ACHN (cell line): ENCODE data around the gene FRMD6.
"Not testable (repeated sequence)": the region's sequence is repeated elsewhere in the genome, so short reads cannot be mapped to it uniquely, and the experiment has no call there.

Experiments used
- DNase-seq: peaks from one replicate; pipeline ENCODE4 v3.0.0-alpha.2; 2015
- in situ Hi-C: cut with HindIII; loops from 2 replicates; pipeline ENCODE4 v1.10.0; 2017; ENCODE audit warnings: low sequenced_read_pairs, low pct_ligation_motif_present, low pct_unique_long_range_greater_than_20kb

FRMD6 gene

DNA sequence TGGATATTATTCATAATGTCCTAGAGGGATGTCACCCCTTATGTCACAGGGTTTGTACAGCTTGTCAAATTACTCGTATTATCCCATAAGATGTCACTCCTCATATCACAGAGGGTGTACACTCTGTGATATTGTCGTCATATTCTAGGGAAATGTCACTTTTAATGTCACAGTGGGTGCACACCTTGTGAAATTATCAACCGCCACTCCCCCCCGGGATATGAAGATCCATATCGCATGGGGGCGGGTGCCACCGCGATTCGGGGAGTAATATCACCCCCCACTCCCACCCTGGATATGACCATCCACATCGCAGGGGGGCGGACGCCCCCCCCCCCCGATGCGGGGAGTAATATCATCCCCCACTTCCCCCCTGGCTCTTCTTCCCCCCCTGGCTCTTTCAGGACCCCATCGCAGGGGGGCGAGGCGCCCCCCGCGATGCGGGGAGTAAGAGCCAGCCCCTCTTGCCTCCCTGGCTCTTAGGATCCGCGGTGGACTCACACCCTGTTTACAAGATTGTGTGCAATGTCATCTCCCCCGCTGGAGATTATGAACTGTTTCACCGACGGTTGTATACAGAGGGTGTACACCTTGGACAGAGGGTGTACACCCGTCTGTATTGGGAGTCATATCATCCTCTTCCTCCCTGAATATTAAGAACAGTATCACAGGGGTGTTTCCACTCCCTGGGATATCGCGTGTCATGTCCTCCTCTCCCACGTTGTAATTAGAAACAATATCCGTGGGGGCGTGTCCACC, 92.8 kb downstream of the FRMD6 start:
- in situ Hi-C loops: no loop called here
- no peak for DNase-seq

DNA sequence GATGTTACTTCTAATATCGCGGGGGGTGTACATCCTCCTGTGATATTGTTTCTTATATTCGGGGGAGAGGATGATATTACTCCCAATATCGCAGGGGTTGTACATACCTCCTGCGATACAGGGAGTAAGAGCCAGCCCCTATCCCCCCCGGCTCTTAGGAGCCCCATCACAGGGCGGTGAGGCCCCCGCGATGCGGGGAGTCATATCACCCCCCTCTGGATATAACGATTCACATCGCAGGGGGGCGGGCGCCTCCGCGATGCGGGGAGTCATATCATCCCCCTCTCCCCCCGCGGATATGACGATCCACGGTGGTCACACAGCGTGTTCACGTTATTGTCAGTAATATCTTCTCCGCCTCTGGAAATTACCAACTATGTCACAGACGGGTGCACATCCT, 95.1 kb downstream of the FRMD6 start:
- in situ Hi-C loops, DNase-seq: not testable (repeated sequence)

DNA sequence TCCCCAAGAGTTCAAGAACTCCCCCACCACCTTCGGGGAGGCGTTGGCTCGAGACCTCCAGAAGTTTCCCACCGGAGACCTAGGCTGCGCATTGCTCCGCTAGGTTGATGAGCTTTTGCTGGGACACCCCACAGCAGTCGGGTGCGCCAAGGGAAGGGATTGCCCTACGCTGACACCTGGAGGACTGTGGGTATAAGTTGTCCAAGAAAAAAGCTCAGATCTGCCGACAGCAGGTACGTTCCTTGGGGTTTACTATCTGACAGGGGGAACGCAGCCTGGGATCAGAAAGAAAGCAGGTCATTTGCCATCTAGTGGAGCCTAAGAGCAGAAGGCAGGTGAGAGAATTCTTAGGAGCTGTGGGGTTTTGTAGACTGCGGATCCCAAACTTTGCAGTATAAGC, 98.8 kb downstream of the FRMD6 start:
- no peak for DNase-seq
- in situ Hi-C loops: no loop called here

DNA sequence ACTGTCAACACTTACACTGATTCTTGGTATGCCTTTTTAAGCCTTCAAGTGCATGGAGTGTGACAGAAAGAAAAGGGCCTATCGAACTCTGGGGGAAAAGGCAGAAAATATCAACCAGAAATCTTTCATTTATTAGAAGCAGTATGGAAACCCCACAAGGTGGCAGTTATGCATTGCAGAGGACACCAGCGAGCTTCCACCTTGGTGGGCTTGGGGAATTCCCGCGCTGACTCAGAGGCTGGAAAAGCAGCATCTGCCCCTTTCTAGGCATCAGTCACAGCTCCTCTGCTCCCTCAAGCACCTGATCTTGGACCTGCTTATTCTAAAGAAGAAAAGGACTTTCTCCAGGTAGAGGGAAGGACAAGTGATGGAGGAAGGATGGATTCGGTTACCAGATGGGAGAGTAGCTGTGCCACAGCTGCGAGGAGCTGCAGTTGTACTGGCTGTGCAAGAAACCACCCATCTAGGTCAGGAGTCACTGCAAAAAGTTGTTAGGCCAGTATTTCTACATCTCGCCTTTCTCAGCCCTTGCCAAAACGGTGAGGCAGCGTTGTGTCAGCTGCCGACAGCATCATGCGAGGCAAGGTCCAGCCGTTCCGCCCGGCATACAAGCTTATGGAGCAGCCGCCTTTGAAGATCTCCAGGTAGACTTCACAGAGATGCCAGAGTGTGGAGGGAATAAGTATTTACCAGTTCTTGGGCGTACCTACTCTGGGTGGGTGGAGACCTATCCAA, 100.1 kb downstream of the FRMD6 start:
- in situ Hi-C loops, DNase-seq: not testable (repeated sequence)

DNA sequence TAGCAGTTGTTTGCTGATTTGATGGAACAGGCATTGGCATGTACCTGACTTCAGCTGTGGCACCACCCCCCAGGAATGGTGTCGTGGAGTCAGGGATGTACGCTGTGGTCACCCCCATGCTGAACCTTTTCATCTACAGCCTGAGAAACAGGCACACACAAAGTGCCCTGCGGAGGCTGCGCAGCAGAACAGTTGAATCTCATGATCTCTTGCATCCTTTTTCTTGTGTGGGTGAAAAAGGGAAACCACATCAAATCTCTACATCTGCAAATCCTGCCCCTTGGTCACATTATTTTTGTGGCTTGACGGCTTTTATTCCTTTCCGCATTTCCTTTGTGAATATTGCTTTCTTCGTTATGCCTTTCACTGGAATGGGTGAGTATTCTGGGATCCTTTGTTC, 106.0 kb downstream of the FRMD6 start:
- DNase-seq, in situ Hi-C loops: not testable (repeated sequence)

DNA sequence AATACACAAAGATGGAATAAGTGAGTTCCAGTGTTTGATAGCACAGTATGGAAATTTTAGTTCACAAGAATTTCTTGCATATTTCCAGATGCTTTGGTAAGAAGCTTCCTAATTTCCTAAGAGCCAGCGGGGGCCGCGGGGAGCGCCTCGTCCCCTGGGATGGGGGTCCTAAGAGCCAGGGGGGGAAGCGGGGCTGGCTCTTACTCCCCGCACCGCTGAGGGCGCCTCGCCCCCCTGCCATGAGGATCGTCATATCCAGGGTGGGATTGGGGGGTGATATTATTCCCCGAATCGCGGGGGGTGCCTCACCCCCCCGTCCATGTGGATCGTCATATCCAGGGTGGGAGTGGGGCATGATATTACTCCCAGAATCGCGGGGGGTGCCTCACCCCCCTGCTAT, 108.2 kb downstream of the FRMD6 start:
- in situ Hi-C loops: no loop called here
- DNase-seq: no peak

DNA sequence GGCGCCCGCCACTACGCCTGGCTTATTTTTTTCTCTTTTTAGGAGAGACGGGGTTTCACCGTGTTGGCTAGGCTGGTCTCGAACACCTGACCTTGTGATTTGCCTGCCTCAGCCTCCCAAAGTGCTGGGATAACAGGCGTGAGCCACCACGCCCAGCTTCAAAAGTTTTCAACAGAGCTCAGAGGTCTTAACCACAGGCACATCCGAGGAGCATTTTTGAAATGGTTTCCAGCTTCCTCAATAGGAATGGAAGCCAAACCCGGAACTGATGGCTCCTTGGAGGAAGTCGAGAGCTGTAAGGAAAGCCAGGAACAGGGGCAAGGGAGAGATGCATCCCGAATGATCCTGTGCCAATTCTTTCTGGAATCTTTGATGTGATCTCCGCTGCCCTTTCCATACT, 114.0 kb downstream of the FRMD6 start:
- DNase-seq, in situ Hi-C loops: not testable (repeated sequence)

DNA sequence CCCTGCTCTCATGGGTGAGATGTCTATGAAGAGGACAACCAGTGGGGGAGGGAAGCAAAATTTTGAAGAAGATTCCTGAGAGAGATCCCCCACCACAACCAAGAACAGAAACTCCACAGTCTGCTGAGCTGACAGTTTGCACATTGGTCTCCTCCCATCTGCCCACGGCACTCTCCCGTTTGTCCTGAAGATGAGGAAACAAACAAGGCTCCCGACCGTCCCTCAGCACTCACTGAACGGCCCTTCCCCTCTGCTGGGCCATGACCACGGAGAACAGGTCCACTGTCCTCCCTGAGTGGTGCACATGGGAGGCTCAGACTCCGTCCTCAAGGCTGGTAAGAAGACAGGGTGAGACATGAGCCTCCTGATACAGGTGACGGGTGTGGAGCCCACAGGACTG, 114.9 kb downstream of the FRMD6 start:
- DNase-seq, in situ Hi-C loops: not testable (repeated sequence)

DNA sequence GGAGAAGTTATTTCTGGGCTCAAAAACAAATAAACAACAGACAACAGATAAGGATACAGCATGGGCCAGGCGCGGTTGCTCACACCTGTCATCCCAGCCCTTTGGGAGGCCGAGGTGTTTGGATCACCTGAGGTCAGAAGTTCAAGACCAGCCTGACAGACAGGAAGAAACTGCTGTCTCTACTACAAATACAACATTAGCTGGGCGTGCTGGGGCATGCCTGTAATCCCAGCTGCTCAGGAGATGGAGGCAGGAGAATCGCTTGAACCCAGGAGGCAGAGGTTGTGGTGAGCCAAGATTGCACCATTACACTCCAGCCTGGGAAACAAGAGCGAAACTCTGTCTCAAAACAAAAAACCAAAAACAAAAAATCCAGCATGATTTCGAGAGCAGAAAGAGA, 117.6 kb downstream of the FRMD6 start:
- DNase-seq, in situ Hi-C loops: not testable (repeated sequence)

DNA sequence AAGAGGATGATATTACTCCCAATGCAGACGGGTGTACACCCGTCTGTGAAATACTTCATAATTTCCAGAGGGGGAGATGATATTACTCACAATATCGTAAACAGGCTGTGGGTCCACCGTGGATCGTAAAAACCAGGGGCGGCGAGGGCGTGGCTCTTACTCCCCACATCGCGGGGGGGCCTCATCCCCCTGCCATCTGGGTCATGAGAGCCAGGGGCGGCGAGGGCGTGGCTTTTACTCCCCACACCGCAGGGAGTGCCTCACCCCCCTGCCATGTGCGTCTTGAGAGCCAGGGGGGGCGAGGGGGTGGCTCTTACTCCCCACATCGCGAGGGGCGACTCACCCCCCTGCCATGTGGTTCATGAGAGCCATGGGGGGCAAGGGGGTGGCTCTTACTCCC, 122.5 kb downstream of the FRMD6 start:
- no peak for DNase-seq
- in situ Hi-C loops: no loop called here

DNA sequence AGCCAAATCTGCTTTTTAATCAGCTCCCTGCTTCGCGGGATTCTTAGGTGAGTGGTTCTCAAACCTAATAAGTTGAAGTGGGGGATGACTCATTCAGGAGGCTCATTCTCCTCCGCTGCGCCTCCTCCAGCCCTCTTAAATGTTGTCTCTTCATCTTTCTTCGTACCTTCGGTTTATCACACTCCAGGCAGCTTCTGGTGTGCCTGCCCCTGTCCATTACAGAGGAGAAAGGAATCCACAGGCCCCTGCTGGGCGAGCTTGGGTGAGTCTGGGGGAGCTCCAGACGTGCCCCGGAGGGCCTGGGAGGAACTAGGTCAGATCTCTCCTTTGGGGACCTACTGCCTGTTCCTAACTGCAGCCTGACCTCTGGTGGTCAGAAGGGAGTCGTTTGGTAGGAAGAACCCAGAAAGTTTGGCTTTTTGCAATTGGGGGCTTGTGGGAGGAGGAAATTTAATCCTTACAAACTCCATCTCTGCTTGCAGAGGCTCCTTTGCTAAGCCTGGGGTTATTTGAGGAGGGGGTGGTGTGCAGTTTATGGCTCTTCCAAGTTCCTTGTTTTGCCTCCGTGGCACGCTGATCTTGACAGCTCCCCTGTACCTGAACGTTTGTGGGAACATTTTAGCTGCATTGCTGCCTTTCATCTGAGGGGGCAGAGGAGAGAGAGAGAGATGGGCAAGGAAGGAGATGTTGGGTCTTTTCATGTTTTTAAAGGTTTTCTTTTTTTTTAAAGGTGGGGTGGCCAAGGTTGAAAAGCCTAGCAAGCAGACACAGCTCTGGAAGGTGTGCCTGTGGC, 124.6 kb downstream of the FRMD6 start:
- peak; percentile 74 for DNase-seq
- in situ Hi-C loops: no loop called here

DNA sequence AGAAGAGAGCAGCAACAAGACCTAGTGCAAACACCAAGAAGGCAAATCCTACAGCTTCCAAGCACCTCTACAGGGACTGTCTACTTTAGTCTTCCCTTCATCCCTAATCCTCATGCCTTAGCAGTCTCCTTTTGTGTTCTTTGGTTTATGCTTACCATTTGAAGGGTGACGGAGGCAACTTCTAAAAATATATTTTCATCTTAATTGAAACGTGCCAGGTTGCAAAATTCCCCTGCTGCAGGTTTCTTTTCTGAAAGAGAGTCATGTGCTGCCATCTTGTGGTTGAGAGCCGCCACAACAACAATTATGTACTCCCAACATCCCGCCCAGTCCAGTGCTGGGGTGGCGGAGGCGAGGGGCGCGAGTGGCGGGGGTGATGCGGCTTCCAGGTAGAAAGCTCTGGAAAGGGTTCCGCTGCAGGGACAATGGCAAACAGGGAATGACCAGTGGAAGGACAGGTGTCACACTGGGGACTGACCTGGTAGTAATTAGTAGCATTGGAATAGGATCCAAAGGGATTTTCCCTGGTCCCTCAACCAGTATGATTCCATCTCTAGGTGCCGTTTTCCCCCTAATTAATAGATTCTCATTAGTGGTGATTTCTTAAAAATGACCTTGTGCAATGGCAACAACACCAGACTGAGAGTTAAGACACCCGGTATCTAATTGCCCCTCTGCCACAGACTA, 128.4 kb downstream of the FRMD6 start:
- DNase-seq: peak; percentile 63
- in situ Hi-C loops: no loop called here
